GM19395 (cell line): ENCODE data around the gene SLC7A4.

Experiments
- ATAC-seq: cut with Tn5 transposase; IDR thresholded peaks from one replicate; pipeline ENCODE4 v1.9.1; 2021; ENCODE audit warnings: mild to moderate bottlenecking, moderate library complexity; ENCODE audit not compliant: unreplicated experiment

The SLC7A4 gene

GRCh38 chr22:21000207-21000986, 32.0 kb downstream of the SLC7A4 start:
- no peak for ATAC-seq

GRCh38 chr22:20999350-21000206, 32.8 kb downstream of the SLC7A4 start:
- ATAC-seq: no peak

- no peak for ATAC-seq
Measured at GRCh38 chr22:20998411-20999336, 33.7 kb downstream of the SLC7A4 start.

- ATAC-seq: no peak
Measured at GRCh38 chr22:20997536-20998257, 34.7 kb downstream of the SLC7A4 start.

GRCh38 chr22:20996598-20997535, 35.5 kb downstream of the SLC7A4 start:
- no peak for ATAC-seq

- ATAC-seq: no peak
Measured at GRCh38 chr22:20996031-20996410, 36.3 kb downstream of the SLC7A4 start.

- no peak for ATAC-seq
Measured at GRCh38 chr22:20995329-20996030, 36.9 kb downstream of the SLC7A4 start.

GRCh38 chr22:20994902-20995241, 37.5 kb downstream of the SLC7A4 start:
- no peak for ATAC-seq

- ATAC-seq: no peak
Measured at GRCh38 chr22:20994128-20994901, 38.0 kb downstream of the SLC7A4 start.

GRCh38 chr22:20993304-20994127, 38.8 kb downstream of the SLC7A4 start:
- no peak for ATAC-seq

- ATAC-seq: no peak
Measured at GRCh38 chr22:20992456-20993303, 39.7 kb downstream of the SLC7A4 start.

- no peak for ATAC-seq
Measured at GRCh38 chr22:20992056-20992442, 40.3 kb downstream of the SLC7A4 start.

- no peak for ATAC-seq
Measured at GRCh38 chr22:20991252-20992055, 40.9 kb downstream of the SLC7A4 start.

- ATAC-seq: no peak
Measured at GRCh38 chr22:20990184-20991180, 41.9 kb downstream of the SLC7A4 start.
